SK-N-SH (cell line): ENCODE results near the gene GPC5. TPM values are rescaled to one million over a fixed set of nuclear protein-coding genes. Genes with fewer than 3 reads are reported as not detected.

Experiments
- CTCF ChIA-PET: fragments of 300-600, 350-600 bp; formaldehyde crosslinking; extraction: SDS; loops from one replicate; lab custom pipeline; 2021; lab: Yijun Ruan, JAX
- POLR2A ChIA-PET: fragments of 350-600 bp; sonication (Branson Sonifier 250); formaldehyde crosslinking; extraction: SDS; loops from one replicate; lab custom pipeline; 2020; ENCODE audit warnings: antibody characterized with exemption, inconsistent platforms; lab: Yijun Ruan, JAX
- DNase-seq: peaks from one replicate; pipeline ENCODE4 v3.0.0; 2012
- H2AFZ ChIP-seq: fragments of 200-600 bp; sonication (generic); 2 replicates; pipeline ENCODE4 v1.8.1; 2016; ENCODE audit warnings: antibody characterized with exemption, mild to moderate bottlenecking, low read depth
- H3F3A ChIP-seq: fragments of 200-600 bp; sonication (generic); replicated peaks from 2 replicates; pipeline ENCODE3; 2016; ENCODE audit warnings: antibody characterized with exemption, mild to moderate bottlenecking; ENCODE audit not compliant: insufficient read depth
- H3K27ac ChIP-seq, 2 experiments: fragments of 200-500 bp in 1 of 2; fragments of 200-600 bp in 1 of 2; sonication (Bioruptor generic) in 1 of 2; sonication (generic), shearing (Covaris generic) in 1 of 2; 2 replicates each; pipeline versions ENCODE4 v1.5.1 to v1.6.1; 2014 to 2016; ENCODE audit warnings: low read depth in 2 of 2, inconsistent platforms in 1 of 2, low read length in 1 of 2, mild to moderate bottlenecking in 1 of 2, mixed read lengths in 1 of 2
- H3K27me3 ChIP-seq: fragments of 200-600 bp; sonication (generic), shearing (Covaris generic); 2 replicates; pipeline ENCODE4 v1.6.1; 2016; ENCODE audit warnings: mixed run types; ENCODE audit not compliant: insufficient read depth
- H3K36me3 ChIP-seq, 2 experiments: fragments of 200-500 bp in 1 of 2; fragments of 200-600 bp in 1 of 2; sonication (Bioruptor generic) in 1 of 2; sonication (generic) in 1 of 2; replicated peaks in 1 of 2; 2 replicates each; pipeline versions ENCODE3 to v1.5.1; 2014 to 2016; ENCODE audit warnings: low read length in 1 of 2, mild to moderate bottlenecking in 1 of 2; ENCODE audit not compliant: insufficient read depth in 2 of 2, control insufficient read depth in 1 of 2
- H3K4me1 ChIP-seq, 2 experiments: fragments of 200-500 bp in 1 of 2; fragments of 200-600 bp in 1 of 2; sonication (Bioruptor generic) in 1 of 2; sonication (generic), shearing (Covaris generic) in 1 of 2; 2 replicates each; pipeline versions ENCODE4 v1.5.1 to v1.6.1; 2014 to 2016; ENCODE audit warnings: low read depth in 1 of 2, low read length in 1 of 2, mixed run types in 1 of 2; ENCODE audit not compliant: insufficient read depth in 2 of 2, control insufficient read depth in 1 of 2
- H3K4me2 ChIP-seq: fragments of 200-600 bp; sonication (generic), shearing (Covaris generic); 2 replicates; pipeline ENCODE4 v1.6.1; 2017; ENCODE audit warnings: mixed run types
- H3K4me3 ChIP-seq, 2 experiments: fragments of 200-500 bp in 1 of 2; fragments of 200-600 bp in 1 of 2; sonication (Bioruptor generic) in 1 of 2; sonication (generic), shearing (Covaris generic) in 1 of 2; 2 replicates each; pipeline versions ENCODE4 v1.5.1 to v1.8.1; 2014 to 2016; ENCODE audit warnings: low read depth in 2 of 2, inconsistent platforms in 1 of 2, low read length in 1 of 2, mild to moderate bottlenecking in 1 of 2, mixed read lengths in 1 of 2, moderate library complexity in 1 of 2
- H3K79me2 ChIP-seq: fragments of 200-600 bp; sonication (generic); 2 replicates; pipeline ENCODE4 v1.8.1; 2017; ENCODE audit warnings: mild to moderate bottlenecking; ENCODE audit not compliant: insufficient read depth
- H3K9ac ChIP-seq: fragments of 200-600 bp; sonication (generic); 2 replicates; pipeline ENCODE4 v1.6.1; 2017; ENCODE audit warnings: mixed run types
- H3K9me2 ChIP-seq: fragments of 200-600 bp; sonication (generic); 2 replicates; pipeline ENCODE4 v1.6.1; 2017; ENCODE audit warnings: mixed run types
- H3K9me3 ChIP-seq: fragments of 200-600 bp; sonication (generic); 2 replicates; pipeline ENCODE4 v1.6.1; 2017; ENCODE audit warnings: mixed run types, mild to moderate bottlenecking, moderate library complexity
- H4K20me1 ChIP-seq: fragments of 200-600 bp; sonication (generic); 2 replicates; pipeline ENCODE4 v1.6.1; 2017; ENCODE audit warnings: mild to moderate bottlenecking, mixed run types; ENCODE audit not compliant: insufficient read depth
- CHD2 ChIP-seq: fragments of 150-350 bp; IDR thresholded peaks from 2 replicates; pipeline ENCODE4 v1.6.1; 2018; ENCODE audit warnings: low read length; ENCODE audit not compliant: partially characterized antibody
- ELF1 ChIP-seq: IDR thresholded peaks from 2 replicates; pipeline ENCODE4 v1.4.0; 2012
- EP300 ChIP-seq, 2 experiments: IDR thresholded peaks; 2 replicates each; pipeline versions ENCODE4 v1.4.0 to v1.6.1; 2012; ENCODE audit warnings: borderline replicate concordance in 1 of 2, low read depth in 1 of 2, low read length in 1 of 2
- FOSL2 ChIP-seq: IDR thresholded peaks from 2 replicates; pipeline ENCODE4 v1.4.0; 2012; ENCODE audit warnings: low read depth, mild to moderate bottlenecking, moderate library complexity, borderline replicate concordance
- FOXJ3 ChIP-seq: sonication (generic); formaldehyde crosslinking; IDR thresholded peaks from 2 replicates; pipeline ENCODE4 v1.5.1; 2020; ENCODE audit warnings: mild to moderate bottlenecking, missing genetic modification reagents
- GATA2 ChIP-seq: sonication (generic); formaldehyde crosslinking; IDR thresholded peaks from 2 replicates; pipeline ENCODE4 v1.5.0; 2020; ENCODE audit warnings: mild to moderate bottlenecking, missing genetic modification reagents
- MEF2A ChIP-seq: IDR thresholded peaks from 2 replicates; pipeline ENCODE4 v1.4.0; 2012; ENCODE audit warnings: low read depth, borderline replicate concordance
- MXI1 ChIP-seq: IDR thresholded peaks from 2 replicates; pipeline ENCODE4 v1.6.1; 2012; ENCODE audit warnings: mild to moderate bottlenecking, low read depth, low read length, improper control_type of control experiment
- NFIC ChIP-seq: IDR thresholded peaks from 2 replicates; pipeline ENCODE4 v1.4.0; 2012; ENCODE audit warnings: borderline replicate concordance
- NRF1 ChIP-seq: IDR thresholded peaks from 2 replicates; pipeline ENCODE4 v1.6.1; 2012; ENCODE audit warnings: low read depth, mild to moderate bottlenecking, low read length
- POLR2AphosphoS5 ChIP-seq: IDR thresholded peaks from 2 replicates; pipeline ENCODE4 v1.6.1; 2012; ENCODE audit warnings: low read depth, low read length
- RAD21 ChIP-seq: IDR thresholded peaks from 2 replicates; pipeline ENCODE4 v1.6.1; 2012; ENCODE audit warnings: mild to moderate bottlenecking, low read length
- RFX5 ChIP-seq: IDR thresholded peaks from 2 replicates; pipeline ENCODE4 v1.6.1; 2012; ENCODE audit warnings: mild to moderate bottlenecking, improper control_type of control experiment, low read length
- TCF12 ChIP-seq: IDR thresholded peaks from 2 replicates; pipeline ENCODE4 v1.4.0; 2012
- YY1 ChIP-seq: IDR thresholded peaks from 2 replicates; pipeline ENCODE4 v1.4.0; 2012; ENCODE audit warnings: low read depth, mild to moderate bottlenecking
- WGBS: methylation state at CpG from one replicate; pipeline ENCODE4 v1.1.6; 2017; ENCODE audit warnings: low lambda C conversion rate; 5-methylcytosine and 5-hydroxymethylcytosine counted together
- polyA plus RNA-seq, 3 experiments: library from polyadenylated mRNA; depleted of rRNA; stranded (reverse); fragments of >200 nt; gene quantifications; 2 replicates each; pipeline ENCODE4 v1.2.3, GENCODE V29; 2012
- TF ChIP-seq, protein P1 (sequence below): fragments of 200-600 bp; sonication (generic); IDR thresholded peaks from 2 replicates; pipeline ENCODE4 v1.6.1; 2017; ENCODE audit warnings: antibody characterized with exemption, mild to moderate bottlenecking, moderate library complexity
- TF ChIP-seq, protein P2 (sequence below): IDR thresholded peaks from 2 replicates; pipeline ENCODE4 v1.4.0; 2012; ENCODE audit warnings: low read depth, borderline replicate concordance
- TF ChIP-seq, protein P3 (sequence below): fragments of 150-350 bp; IDR thresholded peaks from 2 replicates; pipeline ENCODE4 v1.6.1; 2017; ENCODE audit warnings: antibody characterized with exemption, low read length, low read depth, borderline replicate concordance
- TF ChIP-seq, protein P4 (sequence below): IDR thresholded peaks from 2 replicates; pipeline ENCODE4 v1.4.0; 2012; ENCODE audit warnings: low read depth

The GPC5 gene
- polyA plus RNA-seq, 1 of the 3 experiments (the other 2 are of a cell fraction): 0.03 TPM

DNA sequence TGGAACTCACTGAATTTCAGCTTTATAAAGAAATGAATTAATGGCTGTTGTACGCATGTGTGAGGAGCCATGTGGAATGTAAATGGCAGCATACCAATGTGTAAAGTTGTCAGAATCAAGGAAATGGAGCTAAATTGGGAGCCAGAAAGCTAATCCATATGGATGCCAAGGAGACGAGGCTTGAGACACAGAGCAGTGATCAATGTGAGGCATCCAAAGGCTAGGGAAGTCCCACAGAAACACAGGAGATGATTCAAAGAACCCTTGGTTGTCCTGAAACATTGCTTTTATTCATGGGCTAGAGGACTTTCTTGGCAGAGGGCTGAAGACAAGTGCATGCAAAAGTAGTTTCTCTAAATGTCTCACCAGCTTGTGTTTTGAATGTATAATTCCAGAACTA, 1271.7 kb downstream of the GPC5 start:
- TF ChIP-seq MXI1 (no peak), FOXJ3 (no peak), ELF1 (no peak), GATA2 (CRISPR knock-in tag) (no peak), YY1 (no peak)
- TF ChIP-seq, all 33 proteins: peak for 0
- H4K20me1 ChIP-seq: no peaks in the 10 kb centered on the region

DNA sequence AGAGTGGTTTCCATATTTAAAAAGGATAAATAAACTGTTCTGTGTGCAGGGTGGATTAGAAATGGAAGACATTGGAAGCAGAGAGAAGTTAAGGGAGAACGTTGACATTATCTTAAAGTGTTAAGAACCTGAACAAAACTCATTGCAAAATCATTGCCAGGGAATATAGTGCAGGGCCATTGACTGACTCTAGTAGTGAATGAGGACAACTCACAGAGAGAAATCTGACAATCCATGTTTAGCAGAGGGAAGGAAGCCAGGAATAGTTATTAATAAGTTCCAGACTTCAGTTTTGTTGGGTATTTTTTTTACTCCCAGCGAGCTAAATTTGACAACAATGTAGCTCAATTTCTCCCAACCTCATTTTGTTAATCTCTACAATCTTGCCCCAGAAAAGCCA, 1273.4 kb downstream of the GPC5 start:
- Histone ChIP-seq H3K9me2 (no peaks in the 10 kb centered on the region), H3K4me1 (no peaks in the 10 kb centered on the region), H3K4me3 (no peak overlapping the region), H4K20me1 (no peaks in the 10 kb centered on the region), H3K9me3 (no peaks in the 10 kb centered on the region), H3K36me3 (no peaks in the 10 kb centered on the region), H2AFZ (no peak overlapping the region), H3K4me2 (no peak overlapping the region), H3K27me3 (no peaks in the 10 kb centered on the region), H3K79me2 (no peaks in the 10 kb centered on the region), H3K27ac (no peak overlapping the region), H3F3A (no peaks in the 10 kb centered on the region), H3K9ac (no peak overlapping the region)
- TF ChIP-seq MEF2A (no peak), TCF12 (no peak), RFX5 (no peak), MXI1 (no peak), RAD21 (no peak), NFIC (no peak), FOSL2 (no peak), POLR2AphosphoS5 (no peak), NRF1 (no peak), CHD2 (no peak), EP300 (IDR thresholded peaks at IDR 0.05; ENCODE audit: borderline replicate concordance in 1 of 2, low read depth in 1 of 2, low read length in 1 of 2) (no peak)
- TF ChIP-seq, protein P1, sequence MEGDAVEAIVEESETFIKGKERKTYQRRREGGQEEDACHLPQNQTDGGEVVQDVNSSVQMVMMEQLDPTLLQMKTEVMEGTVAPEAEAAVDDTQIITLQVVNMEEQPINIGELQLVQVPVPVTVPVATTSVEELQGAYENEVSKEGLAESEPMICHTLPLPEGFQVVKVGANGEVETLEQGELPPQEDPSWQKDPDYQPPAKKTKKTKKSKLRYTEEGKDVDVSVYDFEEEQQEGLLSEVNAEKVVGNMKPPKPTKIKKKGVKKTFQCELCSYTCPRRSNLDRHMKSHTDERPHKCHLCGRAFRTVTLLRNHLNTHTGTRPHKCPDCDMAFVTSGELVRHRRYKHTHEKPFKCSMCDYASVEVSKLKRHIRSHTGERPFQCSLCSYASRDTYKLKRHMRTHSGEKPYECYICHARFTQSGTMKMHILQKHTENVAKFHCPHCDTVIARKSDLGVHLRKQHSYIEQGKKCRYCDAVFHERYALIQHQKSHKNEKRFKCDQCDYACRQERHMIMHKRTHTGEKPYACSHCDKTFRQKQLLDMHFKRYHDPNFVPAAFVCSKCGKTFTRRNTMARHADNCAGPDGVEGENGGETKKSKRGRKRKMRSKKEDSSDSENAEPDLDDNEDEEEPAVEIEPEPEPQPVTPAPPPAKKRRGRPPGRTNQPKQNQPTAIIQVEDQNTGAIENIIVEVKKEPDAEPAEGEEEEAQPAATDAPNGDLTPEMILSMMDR: no peak
- TF ChIP-seq, protein P2, sequence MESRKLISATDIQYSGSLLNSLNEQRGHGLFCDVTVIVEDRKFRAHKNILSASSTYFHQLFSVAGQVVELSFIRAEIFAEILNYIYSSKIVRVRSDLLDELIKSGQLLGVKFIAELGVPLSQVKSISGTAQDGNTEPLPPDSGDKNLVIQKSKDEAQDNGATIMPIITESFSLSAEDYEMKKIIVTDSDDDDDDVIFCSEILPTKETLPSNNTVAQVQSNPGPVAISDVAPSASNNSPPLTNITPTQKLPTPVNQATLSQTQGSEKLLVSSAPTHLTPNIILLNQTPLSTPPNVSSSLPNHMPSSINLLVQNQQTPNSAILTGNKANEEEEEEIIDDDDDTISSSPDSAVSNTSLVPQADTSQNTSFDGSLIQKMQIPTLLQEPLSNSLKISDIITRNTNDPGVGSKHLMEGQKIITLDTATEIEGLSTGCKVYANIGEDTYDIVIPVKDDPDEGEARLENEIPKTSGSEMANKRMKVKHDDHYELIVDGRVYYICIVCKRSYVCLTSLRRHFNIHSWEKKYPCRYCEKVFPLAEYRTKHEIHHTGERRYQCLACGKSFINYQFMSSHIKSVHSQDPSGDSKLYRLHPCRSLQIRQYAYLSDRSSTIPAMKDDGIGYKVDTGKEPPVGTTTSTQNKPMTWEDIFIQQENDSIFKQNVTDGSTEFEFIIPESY: no peak
- TF ChIP-seq, protein P3, sequence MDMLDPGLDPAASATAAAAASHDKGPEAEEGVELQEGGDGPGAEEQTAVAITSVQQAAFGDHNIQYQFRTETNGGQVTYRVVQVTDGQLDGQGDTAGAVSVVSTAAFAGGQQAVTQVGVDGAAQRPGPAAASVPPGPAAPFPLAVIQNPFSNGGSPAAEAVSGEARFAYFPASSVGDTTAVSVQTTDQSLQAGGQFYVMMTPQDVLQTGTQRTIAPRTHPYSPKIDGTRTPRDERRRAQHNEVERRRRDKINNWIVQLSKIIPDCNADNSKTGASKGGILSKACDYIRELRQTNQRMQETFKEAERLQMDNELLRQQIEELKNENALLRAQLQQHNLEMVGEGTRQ: no peak
- TF ChIP-seq, protein P4, sequence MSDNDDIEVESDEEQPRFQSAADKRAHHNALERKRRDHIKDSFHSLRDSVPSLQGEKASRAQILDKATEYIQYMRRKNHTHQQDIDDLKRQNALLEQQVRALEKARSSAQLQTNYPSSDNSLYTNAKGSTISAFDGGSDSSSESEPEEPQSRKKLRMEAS: no peak
- POLR2A ChIA-PET: no interaction called here
- CTCF ChIA-PET: interaction anchor here (1.6 kb wide), 1 partner anchor 45 kb away, joined by 3 read pairs; no protein-coding TSS in a partner anchor
- 15% methylated on average over 2 of the region's 2 CpGs for WGBS
- DNase-seq: no peak

More for the DNA sequence above, 1271.7 kb downstream of the GPC5 start:
- Histone ChIP-seq H3K79me2 (no peaks in the 10 kb centered on the region), H3K36me3 (no peaks in the 10 kb centered on the region), H3K27ac (no peak overlapping the region), H3K9me2 (no peaks in the 10 kb centered on the region), H3K4me3 (no peak overlapping the region), H3K9ac (no peak overlapping the region), H3K4me1 (no peaks in the 10 kb centered on the region), H3K9me3 (no peaks in the 10 kb centered on the region), H3K4me2 (no peak overlapping the region), H2AFZ (no peak overlapping the region), H3F3A (no peaks in the 10 kb centered on the region), H3K27me3 (no peaks in the 10 kb centered on the region)
- WGBS: 56% methylated on average over 2 of the region's 2 CpGs
- no peak for DNase-seq
- ChIA-PET POLR2A (no interaction called here), CTCF (no interaction called here)
